OCI-LY3 (cell line): ENCODE measurements around the gene GPR61.

Experiments
- CTCF ChIP-seq: fragments of 200-600, 300-600 bp; sonication (generic); IDR thresholded peaks from 2 replicates; pipeline ENCODE4 v1.5.1; 2014; ENCODE audit warnings: antibody characterized with exemption, low read length, low read depth
- EZH2phosphoT487 ChIP-seq: fragments of 200-600 bp; shearing (Covaris generic); IDR thresholded peaks from 2 replicates; pipeline ENCODE4 v1.6.1; 2018; ENCODE audit warnings: antibody characterized with exemption, mixed run types, low read depth

- TF ChIP-seq CTCF = no peak
- no peak for TF ChIP-seq EZH2phosphoT487
Measured at GRCh38 chr1:109495738-109496137, 43.9 kb upstream of the GPR61 start.
